Fibroblast of pulmonary artery (primary cell): ENCODE results near the gene TM7SF2.
A peak's percentile ranks its signal among the peaks of the same experiment; 100 is the strongest.

Experiments
- DNase-seq: peaks from one replicate; pipeline ENCODE4 v3.0.0-alpha.2; 2010; ENCODE audit warnings: low read depth
- H3K4me3 ChIP-seq: replicated peaks from 2 replicates; pipeline ENCODE4 v1.5.1; 2011; ENCODE audit warnings: low read depth, mild to moderate bottlenecking, control low read depth, low read length, moderate library complexity
- TF ChIP-seq, protein P1 (sequence below): IDR thresholded peaks from 2 replicates; pipeline ENCODE4 v1.5.1; 2011; ENCODE audit warnings: mild to moderate bottlenecking, control low read depth, low read length, inconsistent platforms; ENCODE audit errors: missing control alignments

Gene TM7SF2

DNA sequence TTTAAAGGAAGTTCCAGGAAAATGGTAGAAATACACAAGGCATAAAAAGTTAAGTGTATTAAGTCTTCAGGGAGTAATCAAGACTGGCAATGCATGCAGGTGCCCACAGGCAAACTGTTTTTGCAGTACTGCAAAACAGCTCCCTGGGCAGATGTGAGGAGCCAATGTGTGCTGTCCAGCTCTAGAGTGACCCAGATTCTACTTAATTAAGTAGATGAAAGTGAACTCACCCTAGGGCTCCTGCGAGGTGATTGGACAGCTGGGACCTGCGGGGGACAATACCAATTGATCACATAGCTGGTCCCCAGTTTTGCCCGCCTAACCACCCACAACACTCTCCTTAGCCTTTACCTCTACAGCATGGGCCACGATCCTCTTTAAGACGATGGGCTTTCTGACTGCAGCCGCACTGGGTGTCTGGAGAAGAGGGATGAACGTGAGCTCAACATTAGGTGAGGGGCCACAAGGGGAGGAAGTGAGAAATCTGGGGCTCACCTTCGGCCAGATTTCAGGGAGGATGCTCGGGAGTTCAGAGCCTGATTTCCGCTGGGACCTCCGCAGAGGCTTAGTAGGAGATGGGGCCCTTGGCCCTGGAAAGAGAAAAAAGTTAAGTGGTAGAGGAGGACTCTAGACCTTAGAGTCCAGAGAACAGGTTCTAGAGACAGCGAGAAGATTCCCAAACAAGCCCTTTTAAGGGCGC, 28.4 kb upstream of the TM7SF2 start:
- TF ChIP-seq, protein P1, sequence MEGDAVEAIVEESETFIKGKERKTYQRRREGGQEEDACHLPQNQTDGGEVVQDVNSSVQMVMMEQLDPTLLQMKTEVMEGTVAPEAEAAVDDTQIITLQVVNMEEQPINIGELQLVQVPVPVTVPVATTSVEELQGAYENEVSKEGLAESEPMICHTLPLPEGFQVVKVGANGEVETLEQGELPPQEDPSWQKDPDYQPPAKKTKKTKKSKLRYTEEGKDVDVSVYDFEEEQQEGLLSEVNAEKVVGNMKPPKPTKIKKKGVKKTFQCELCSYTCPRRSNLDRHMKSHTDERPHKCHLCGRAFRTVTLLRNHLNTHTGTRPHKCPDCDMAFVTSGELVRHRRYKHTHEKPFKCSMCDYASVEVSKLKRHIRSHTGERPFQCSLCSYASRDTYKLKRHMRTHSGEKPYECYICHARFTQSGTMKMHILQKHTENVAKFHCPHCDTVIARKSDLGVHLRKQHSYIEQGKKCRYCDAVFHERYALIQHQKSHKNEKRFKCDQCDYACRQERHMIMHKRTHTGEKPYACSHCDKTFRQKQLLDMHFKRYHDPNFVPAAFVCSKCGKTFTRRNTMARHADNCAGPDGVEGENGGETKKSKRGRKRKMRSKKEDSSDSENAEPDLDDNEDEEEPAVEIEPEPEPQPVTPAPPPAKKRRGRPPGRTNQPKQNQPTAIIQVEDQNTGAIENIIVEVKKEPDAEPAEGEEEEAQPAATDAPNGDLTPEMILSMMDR = no peak
- no peak for DNase-seq
- peak overlapping the region; percentile 92 for H3K4me3 ChIP-seq

GRCh38 chr11:65083834-65084597, 27.7 kb upstream of the TM7SF2 start, which contains the start of the genes CDCA5 and ZFPL1:
CDCA5 (minus strand) TSS chr11:65084040; CDS start chr11:65083978, 62 bp downstream.
ZFPL1 (plus strand) TSS chr11:65084222; CDS start chr11:65084699, 477 bp downstream.
- TF ChIP-seq, protein P1 = no peak
- peak; percentile 97 for DNase-seq
- H3K4me3 ChIP-seq = peak within 1 kb of the TSS; percentile 92

DNA sequence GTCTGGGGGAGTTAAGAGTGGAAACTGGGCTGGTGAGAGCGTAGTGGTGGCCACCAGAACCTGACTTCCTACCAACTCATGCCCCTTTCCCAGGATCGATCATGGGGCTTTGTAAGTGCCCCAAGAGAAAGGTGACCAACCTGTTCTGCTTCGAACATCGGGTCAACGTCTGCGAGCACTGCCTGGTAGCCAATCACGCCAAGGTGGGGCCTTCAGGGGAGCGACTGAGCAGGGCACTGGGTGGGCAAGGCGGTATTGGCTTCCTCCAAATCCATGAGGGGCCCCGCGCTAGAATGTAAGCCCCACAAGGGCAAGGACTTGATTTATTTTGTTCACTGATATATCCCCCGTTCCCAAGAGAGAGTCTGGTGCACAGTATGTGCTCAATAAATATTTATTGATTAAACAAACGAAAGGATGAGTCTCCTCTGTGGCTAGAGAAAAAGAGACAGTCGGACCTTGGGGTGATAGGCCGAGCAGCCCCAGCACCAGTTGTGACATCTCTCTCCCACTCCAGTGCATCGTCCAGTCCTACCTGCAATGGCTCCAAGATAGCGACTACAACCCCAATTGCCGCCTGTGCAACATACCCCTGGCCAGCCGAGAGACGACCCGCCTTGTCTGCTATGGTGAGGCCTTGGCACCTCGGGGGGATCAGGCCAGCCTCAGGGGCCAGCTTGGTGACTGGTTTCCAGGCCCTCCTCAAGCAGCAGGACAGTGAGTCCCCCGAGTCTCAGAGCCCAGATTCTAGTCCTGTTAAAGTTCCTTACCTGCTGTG, 26.9 kb upstream of the TM7SF2 start:
- TF ChIP-seq, protein P1 = no peak
- DNase-seq = no peak
- peak overlapping the region; percentile 92 for H3K4me3 ChIP-seq

DNA sequence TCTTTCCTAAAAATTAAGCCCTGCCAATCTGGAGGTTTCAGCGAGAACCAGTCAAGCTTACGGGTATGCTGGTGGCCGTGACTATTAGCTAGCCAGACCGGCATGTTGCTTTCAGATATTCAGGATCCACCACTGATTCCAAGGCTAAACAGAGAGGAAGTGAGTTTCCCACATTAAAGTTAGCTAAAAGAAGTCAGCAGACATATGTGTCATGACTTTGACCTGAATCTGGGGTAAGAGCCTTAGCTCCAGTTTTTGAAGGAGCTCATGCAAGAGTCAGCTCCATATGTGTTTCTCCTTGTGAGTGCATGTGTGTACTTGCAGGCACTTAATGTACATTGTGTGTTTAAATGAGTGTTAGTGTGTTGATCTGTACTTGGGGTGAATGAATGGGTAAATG, 26.2 kb upstream of the TM7SF2 start:
- no peak for DNase-seq
- TF ChIP-seq, protein P1 = no peak
- no peak overlapping the region for H3K4me3 ChIP-seq

DNA sequence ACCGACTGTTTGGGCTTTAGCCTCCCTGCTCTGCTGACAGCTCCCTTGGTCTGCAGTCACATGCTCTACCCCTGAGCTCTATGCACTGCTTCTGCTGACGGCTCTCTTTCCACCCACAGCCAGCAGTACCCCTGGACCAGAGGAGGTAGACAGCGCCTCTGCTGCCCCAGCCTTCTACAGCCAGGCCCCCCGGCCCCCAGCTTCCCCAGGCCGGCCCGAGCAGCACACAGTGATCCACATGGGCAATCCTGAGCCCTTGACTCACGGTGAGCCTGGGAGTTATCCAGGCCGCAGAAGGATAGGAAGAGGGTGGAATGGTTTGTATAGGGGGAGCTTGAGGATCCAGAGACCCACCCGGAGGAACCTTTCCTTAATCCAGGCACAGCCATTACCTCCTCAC, 24.9 kb upstream of the TM7SF2 start:
- H3K4me3 ChIP-seq = no peak overlapping the region
- TF ChIP-seq, protein P1 = no peak
- DNase-seq = no peak

DNA sequence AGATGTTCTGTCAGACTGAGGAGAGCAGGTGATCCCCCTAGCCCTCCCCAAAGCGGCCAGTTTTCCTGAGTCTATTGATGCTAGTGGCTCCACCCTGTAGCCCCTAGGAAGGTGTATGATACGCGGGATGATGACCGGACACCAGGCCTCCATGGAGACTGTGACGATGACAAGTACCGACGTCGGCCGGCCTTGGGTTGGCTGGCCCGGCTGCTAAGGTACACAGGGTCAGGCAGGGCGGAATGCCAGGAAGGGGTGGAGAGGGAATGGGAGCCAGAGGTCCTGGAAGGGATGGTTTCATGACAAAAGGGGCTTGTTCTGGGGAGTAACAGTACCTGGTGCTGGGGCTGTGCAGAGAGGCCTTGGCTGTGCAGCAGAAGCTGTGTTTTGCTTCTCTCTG, 24.5 kb upstream of the TM7SF2 start:
- no peak for DNase-seq
- no peak overlapping the region for H3K4me3 ChIP-seq
- TF ChIP-seq, protein P1 = no peak
